Measurements from ENCODE around the gene RC3H2.

DNA sequence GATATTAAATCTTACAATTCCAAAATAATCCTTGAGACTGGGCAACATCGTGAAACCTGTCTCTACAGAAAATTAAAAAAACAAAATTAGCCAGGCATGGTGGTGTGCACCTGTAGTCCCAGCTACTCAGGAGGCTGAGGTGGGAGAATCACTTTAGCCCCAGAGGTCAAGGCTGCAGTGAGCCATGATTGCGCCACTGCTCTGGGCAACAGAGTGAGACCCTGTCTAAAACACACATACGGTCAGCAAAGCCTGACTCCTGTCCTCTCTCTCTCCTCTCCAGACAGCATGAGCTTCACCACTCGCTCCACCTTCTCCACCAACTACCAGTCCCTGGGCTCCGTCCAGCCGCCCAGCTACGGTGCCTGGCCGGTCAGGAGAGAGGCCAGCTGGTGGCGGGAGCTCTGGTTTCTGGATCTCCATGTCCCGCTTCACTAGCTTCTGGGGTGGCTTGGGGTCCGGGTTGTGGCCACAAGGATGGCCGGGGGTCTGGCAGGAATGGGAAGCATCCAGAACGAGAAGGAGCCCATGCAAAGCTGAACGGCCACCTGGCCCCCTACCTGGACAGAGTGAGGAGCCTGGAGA is 67.8 kb downstream of the RC3H2 start:
- no peak for TF ChIP-seq EP300 (IDR thresholded peaks at IDR 0.05; ENCODE audit: borderline replicate concordance in 1 of 2, low read depth in 2 of 2, low read length in 2 of 2)
- no peak for TF ChIP-seq ASH2L (IDR thresholded peaks at IDR 0.05; ENCODE audit: low read length)
